ENCODE results near the gene SLC25A46.

DNA sequence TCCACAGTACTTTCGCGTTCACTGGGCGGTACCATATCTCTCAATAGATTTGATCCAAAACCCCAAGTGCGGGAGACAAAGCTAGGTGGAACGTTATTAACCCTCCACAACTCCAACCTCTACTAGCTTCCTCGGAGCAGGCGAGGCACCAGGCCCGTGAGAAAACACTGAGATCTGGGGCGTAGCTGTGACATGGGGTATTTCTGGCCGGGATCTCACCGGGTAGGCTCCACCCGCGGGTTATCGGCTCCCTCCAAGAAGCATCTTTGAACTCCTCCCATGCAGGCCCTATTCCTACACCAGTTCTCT, 350 bp upstream of the SLC25A46 start:
- TF ChIP-seq, protein P1, sequence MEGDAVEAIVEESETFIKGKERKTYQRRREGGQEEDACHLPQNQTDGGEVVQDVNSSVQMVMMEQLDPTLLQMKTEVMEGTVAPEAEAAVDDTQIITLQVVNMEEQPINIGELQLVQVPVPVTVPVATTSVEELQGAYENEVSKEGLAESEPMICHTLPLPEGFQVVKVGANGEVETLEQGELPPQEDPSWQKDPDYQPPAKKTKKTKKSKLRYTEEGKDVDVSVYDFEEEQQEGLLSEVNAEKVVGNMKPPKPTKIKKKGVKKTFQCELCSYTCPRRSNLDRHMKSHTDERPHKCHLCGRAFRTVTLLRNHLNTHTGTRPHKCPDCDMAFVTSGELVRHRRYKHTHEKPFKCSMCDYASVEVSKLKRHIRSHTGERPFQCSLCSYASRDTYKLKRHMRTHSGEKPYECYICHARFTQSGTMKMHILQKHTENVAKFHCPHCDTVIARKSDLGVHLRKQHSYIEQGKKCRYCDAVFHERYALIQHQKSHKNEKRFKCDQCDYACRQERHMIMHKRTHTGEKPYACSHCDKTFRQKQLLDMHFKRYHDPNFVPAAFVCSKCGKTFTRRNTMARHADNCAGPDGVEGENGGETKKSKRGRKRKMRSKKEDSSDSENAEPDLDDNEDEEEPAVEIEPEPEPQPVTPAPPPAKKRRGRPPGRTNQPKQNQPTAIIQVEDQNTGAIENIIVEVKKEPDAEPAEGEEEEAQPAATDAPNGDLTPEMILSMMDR (IDR thresholded peaks at IDR 0.05) = no peak
- TF ChIP-seq POLR2A (IDR thresholded peaks at IDR 0.05) = no peak

Data from testis (tissue), 2 donors.